ENCODE data around the gene COQ2.
"Not testable (repeated sequence)": the region's sequence is repeated elsewhere in the genome, so short reads cannot be mapped to it uniquely, and the experiment has no call there.

Gene COQ2

GRCh38 chr4:83284193-83285054, at the start of gene COQ2:
TSS of gene COQ2 (minus strand) at chr4:83284798. CDS start at chr4:83284764, 34 bp downstream.
- peak; percentile 93 for DNase-seq (ENCODE audit: low read depth)

DNA sequence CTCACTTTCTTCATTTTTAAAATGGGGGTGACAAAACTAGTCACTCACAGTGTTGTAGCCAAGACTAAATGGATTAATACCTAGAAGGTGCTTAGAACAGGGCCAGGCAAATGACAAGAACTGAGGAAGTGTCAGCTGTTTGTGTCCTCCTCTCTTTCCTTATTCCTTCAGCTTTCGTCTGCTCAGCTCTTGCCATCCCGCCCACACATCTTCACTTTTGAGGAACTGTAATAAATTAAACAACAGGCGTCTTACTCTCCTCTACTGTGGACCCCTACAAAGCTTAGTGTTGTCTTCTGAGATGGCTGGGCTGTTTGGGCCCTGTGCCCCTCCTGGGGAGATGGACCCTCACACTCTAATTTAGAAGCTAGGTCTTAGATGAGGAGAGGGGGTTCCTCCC, 47.4 kb upstream of the COQ2 start:
- no peak for DNase-seq (ENCODE audit: low read depth)

DNA sequence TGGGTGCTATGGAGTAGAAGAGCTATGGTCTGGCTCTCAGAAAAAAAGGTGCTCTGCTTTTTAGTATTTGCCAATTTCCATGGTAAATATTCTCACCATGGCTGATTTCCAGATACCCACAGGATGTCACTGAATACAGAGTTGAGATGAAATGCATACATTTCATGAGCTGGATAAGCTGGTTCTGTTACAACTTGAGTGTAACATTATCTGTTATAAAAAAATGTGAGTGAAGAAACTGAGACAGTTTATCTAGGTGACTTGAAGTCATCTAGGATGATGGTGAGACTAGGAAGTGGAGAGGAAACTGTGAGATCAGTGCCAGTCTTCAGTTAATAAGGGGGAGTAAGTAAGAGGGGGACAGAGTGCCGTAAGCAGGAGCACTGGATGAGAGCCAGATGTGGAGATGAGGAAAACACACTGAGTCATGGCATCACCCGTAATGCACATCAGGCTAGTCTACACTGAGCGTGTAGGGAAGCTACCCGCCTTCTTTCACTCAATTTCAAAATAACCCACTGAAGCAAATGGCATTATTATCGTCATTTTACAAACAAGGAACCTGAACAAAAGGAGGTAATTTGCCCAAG, 45.0 kb upstream of the COQ2 start:
- peak; percentile 69 for DNase-seq (ENCODE audit: low read depth)

GRCh38 chr4:83328521-83329187, 44.1 kb upstream of the COQ2 start:
- no peak for DNase-seq (ENCODE audit: low read depth)

DNA sequence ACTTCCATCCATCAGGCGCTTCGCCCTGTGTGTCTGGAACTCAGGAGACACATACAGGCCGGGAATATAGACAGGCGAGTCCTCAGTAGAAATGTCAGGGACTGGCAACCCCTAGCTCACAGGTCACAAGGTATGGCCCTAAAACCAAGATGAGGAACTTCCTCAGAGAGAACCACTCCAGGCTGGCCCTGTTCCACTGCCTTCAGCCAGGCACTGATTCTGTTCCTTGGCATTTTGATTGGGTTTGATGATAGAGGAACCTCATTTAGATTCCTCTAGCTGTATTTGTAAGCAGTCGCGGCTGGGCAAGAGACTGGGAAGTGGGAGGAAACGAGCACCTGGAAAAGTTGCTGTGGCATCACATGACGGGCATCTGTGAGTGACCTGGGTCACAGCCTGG, 41.9 kb upstream of the COQ2 start:
- DNase-seq (ENCODE audit: low read depth) = no peak

GRCh38 chr4:83325306-83325705, 40.7 kb upstream of the COQ2 start:
- DNase-seq (ENCODE audit: low read depth) = not testable (repeated sequence)

DNA sequence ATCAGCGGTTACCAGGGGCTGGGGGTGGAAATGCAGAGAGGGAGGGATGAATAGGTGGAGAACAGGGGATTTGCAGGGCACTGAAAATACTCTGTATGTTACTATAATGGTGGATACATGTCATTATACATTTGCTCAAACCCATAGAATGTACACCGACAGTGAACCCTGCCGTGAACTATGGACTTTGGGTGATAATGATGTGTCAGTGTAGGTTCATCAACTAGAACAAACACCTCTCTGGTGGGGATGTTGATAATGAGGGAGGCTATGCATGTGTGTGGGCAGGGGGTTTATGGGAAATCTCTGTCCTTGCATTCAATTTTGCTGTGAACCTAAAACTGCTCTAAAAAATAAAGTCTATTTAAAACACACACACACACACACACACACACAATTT, 38.5 kb upstream of the COQ2 start:
- no peak for DNase-seq (ENCODE audit: low read depth)

DNA sequence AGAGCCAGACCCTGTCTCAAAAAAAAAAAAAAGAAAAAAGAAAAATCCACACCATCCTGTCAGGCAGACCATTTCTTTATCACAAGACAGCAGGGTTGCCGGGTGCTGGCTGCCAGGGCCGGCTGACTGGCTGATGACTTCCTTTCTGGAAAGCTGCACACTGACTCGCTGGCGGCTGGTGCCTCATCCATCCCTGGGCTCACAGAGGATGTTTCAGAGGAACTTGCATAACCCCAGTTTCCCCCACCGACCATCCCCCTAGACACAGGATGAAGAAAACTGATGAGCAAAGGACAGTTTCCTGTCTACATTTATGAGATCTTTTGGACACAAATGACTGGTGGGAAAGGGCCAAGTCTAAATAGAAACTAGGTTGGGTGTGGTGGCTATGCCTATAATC, 36.0 kb upstream of the COQ2 start:
- DNase-seq (ENCODE audit: low read depth) = peak; percentile 51

DNA sequence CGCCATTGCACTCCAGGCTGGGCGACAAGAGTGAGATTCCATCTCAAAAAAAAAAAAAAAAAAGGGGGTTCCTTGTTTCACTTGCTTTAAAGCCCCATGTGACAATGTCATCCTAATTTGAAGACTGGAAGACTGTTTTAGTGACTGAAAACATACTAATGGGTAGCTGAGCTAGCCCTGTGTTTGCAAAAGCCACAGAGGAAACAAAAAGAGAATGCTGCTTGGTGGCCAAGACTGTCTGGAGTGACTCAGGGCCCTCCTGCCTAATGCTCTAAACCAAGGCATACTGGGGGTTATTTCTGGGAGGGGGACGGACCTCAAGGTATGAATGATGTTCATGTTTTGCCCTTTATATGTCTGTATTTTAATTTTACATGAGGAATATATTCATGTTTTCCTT, 34.1 kb upstream of the COQ2 start:
- DNase-seq (ENCODE audit: low read depth) = no peak

GRCh38 chr4:83317671-83318070, 33.1 kb upstream of the COQ2 start:
- DNase-seq (ENCODE audit: low read depth) = no peak

GRCh38 chr4:83316459-83317165, 32.0 kb upstream of the COQ2 start:
- DNase-seq (ENCODE audit: low read depth) = no peak

GRCh38 chr4:83315341-83315870, 30.8 kb upstream of the COQ2 start:
- DNase-seq (ENCODE audit: low read depth) = no peak

- no peak for DNase-seq (ENCODE audit: low read depth)
Observed at GRCh38 chr4:83308672-83309071, 24.1 kb upstream of the COQ2 start.

DNA sequence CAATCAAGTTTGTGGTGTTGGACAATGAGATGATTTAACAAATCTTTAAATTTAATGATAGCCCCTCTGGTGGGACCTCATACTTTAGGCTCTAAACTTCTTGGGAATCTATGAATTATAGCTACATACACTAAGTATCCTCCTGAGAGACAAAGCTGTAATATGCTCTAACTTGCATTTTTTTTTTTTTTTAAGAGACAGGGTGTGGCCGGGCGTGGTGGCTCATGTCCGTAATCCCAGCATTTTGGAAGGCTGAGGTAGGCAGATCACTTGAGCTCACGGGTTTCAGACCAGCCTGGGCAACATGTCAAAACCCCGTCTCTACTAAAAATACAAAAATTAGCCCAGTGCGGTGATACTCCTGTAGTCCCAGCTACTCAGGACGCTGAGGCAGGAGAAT, 23.3 kb upstream of the COQ2 start:
- DNase-seq (ENCODE audit: low read depth) = no peak

GRCh38 chr4:83305187-83305586, 20.6 kb upstream of the COQ2 start:
- peak; percentile 43 for DNase-seq (ENCODE audit: low read depth)

GRCh38 chr4:83297548-83298260, 13.1 kb upstream of the COQ2 start:
- no peak for DNase-seq (ENCODE audit: low read depth)

DNA sequence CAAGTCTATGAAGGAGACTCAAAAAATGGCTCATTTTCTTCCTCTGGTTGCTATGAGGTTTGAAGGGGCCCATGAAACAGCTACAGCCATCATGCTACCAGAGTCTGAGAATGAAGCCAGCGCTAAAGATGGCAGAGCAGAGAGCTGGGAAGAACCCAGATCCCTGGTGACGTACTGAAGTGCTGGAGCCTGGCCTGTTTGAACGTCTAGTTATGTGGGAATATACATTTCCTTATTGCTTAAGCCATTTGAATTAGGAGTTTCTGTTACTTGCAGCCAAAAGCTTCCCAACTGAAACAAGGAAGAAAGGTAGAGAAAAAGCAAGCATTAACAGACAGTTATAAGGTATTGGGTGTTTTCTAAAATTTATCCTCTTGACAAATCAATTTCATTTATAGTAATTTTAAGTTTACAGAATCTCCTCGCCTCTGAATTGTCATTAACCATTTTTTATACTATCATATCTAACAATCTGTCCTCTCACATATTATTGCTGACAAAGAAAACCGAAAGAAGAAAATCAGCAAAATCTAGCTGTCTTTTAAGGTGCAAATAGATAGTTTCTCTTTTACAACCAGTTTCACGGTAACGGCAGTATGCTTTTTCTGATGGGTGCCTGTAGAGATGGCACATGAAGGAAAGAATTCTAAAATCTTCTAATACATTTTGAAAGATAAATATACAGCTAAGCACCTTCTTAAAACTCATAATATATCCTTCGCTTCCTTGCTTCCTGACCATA, 8.9 kb upstream of the COQ2 start:
- no peak for DNase-seq (ENCODE audit: low read depth)

DNA sequence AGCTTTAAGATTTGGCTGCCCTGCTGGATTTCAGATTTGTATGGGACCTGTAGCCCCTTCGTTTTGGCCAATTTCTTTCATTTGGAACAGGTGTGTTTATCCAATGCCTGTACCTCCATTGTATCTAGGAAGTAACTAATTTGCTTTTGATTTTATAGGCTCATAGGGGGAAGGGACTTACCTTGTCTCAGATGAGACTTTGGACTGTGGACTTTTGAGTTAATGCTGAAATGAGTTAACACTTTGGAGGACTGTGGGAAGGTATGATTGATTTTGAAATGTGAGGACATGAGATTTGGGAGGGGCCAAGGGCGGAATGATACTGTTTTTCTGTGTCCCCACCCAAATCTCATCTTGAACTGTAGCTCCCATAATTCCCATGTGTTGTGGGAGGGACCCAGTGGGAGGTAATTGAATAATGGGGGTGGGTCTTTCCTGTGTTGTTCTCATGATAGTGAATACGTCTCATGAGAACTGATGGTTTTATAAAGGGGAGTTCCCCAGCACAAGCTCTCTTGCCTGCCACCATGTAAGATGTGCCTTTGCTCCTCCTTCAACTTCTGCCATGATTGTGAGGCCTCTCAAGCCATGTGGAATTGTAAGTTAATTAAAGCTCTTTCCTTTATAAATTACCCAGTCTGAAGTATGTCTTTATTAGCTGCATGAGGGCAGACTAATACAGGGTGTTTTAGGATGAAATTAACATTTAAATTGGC, 5.6 kb upstream of the COQ2 start:
- not testable (repeated sequence) for DNase-seq (ENCODE audit: low read depth)

DNA sequence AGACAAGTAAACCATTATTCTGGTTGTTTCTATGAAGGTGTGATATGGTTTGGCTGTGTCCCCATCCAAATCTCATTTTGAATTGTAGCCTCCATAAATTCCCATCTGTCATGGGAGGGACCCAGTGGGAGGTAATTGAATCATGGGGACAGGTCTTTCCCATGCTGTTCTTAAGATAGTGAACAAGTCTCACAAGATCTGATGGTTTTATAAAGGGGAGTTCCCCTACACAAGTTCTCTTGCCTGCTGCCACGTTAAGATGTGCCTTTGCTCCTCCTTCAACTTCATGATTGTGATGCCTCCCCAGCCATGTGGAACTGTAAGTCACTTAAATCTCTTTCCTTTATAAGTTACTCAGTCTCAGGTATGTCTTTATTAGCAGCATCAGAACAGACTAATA, 3.8 kb upstream of the COQ2 start:
- not testable (repeated sequence) for DNase-seq (ENCODE audit: low read depth)

GRCh38 chr4:83285055-83285407, 433 bp upstream of the COQ2 start:
- DNase-seq (ENCODE audit: low read depth) = peak; percentile 60

All from amniotic epithelial cell (primary cell).